Activated T-helper 1 cell treated with anti-CD3 and anti-CD28 coated beads, Interleukin-12 subunit alpha, Interleukin-12 subunit beta, Interleukin-2, Interleukin-4 antibody, amounts not matched to agents 30 ng/mL and 10 ng/mL and 1 ng/mL, durations not matched to agents 14 hours and 24 hours and 36 hours (primary cell): Measurements from ENCODE around the gene GDAP2. TPM values are rescaled to one million over a fixed set of nuclear protein-coding genes. Genes with fewer than 3 reads are reported as not detected.

Experiments
- DNase-seq: peaks from one replicate; pipeline ENCODE4 v3.0.0; 2021; ENCODE audit warnings: low spot score
- H3K27ac Mint-ChIP-seq: one replicate; pipeline ENCODE4 v1.8.0; 2021; ENCODE audit warnings: mild to moderate bottlenecking, mixed read lengths
- H3K27me3 Mint-ChIP-seq: one replicate; pipeline ENCODE4 v1.8.0; 2022; ENCODE audit warnings: mild to moderate bottlenecking, moderate library complexity, mixed read lengths; ENCODE audit not compliant: insufficient read depth
- H3K36me3 Mint-ChIP-seq: one replicate; pipeline ENCODE4 v1.8.0; 2021; ENCODE audit warnings: low read depth, mixed read lengths
- H3K4me1 Mint-ChIP-seq: one replicate; pipeline ENCODE4 v1.8.0; 2021; ENCODE audit warnings: low read depth, mixed read lengths
- H3K4me3 Mint-ChIP-seq: one replicate; pipeline ENCODE4 v1.8.0; 2021; ENCODE audit warnings: mild to moderate bottlenecking, moderate library complexity, mixed read lengths
- H3K9me3 Mint-ChIP-seq: one replicate; pipeline ENCODE4 v1.8.0; 2021; ENCODE audit warnings: mixed read lengths
- intact Hi-C: fragments of 100-400 bp; cut with micrococcal nuclease; formaldehyde crosslinking; loops from one replicate; pipeline ENCODE4 v1.15.1; 2024
- total RNA-seq: library from RNA; stranded (reverse); gene quantifications from 2 replicates; pipeline ENCODE4 v1.2.3, GENCODE V29; 2022

GDAP2 gene
- total RNA-seq, result 21.4 and 29.0 TPM in 2 replicates

GRCh38 chr1:117929343-117930172, at the start of gene GDAP2, which contains the start of gene WDR3:
TSS of gene GDAP2 (minus strand) at chr1:117929621. CDS start at chr1:117920357, 9,264 bp downstream.
TSS of gene WDR3 (plus strand) at chr1:117929739. CDS start at chr1:117933320, 3,581 bp downstream.
- peak within 1 kb of the TSS; percentile 96 for H3K4me3 Mint-ChIP-seq
- DNase-seq, result peak; percentile 96
- no peaks in the 10 kb centered on the region for H3K9me3 Mint-ChIP-seq
- peak within 1 kb of the TSS; percentile 89 for H3K27ac Mint-ChIP-seq
- H3K36me3 Mint-ChIP-seq, result peaks cover 25% of the 10 kb centered on the region
- peaks cover 48% of the 10 kb centered on the region for H3K4me1 Mint-ChIP-seq
- intact Hi-C loops, result loop anchor here (1.0 kb wide), 5 partner anchors 34 to 869 kb away; partner anchors contain the start of genes MAN1A2 and TTF2
- H3K27me3 Mint-ChIP-seq, result no peaks in the 10 kb centered on the region

GRCh38 chr1:117976381-117976780, 47.0 kb upstream of the GDAP2 start:
- DNase-seq, result no peak
- no peak overlapping the region for H3K4me3 Mint-ChIP-seq

GRCh38 chr1:117971777-117972176, 42.4 kb upstream of the GDAP2 start:
- DNase-seq, result no peak
- no peaks in the 10 kb centered on the region for H3K36me3 Mint-ChIP-seq
- no peaks in the 10 kb centered on the region for H3K4me1 Mint-ChIP-seq
- intact Hi-C loops, result no loop called here
- no peak overlapping the region for H3K4me3 Mint-ChIP-seq
- peaks cover 5% of the 10 kb centered on the region for H3K27me3 Mint-ChIP-seq
- H3K9me3 Mint-ChIP-seq, result no peaks in the 10 kb centered on the region
- H3K27ac Mint-ChIP-seq, result no peak overlapping the region

More at GRCh38 chr1:117976381-117976780, 47.0 kb upstream of the GDAP2 start:
- Mint-ChIP-seq H3K4me1 (no peaks in the 10 kb centered on the region), H3K27ac (no peak overlapping the region), H3K27me3 (peaks cover 5% of the 10 kb centered on the region), H3K9me3 (no peaks in the 10 kb centered on the region), H3K36me3 (no peaks in the 10 kb centered on the region)
- intact Hi-C loops, result no loop called here

GRCh38 chr1:117970252-117970651, 40.8 kb upstream of the GDAP2 start:
- Mint-ChIP-seq H3K27me3 (peaks cover 3% of the 10 kb centered on the region), H3K9me3 (no peaks in the 10 kb centered on the region), H3K36me3 (no peaks in the 10 kb centered on the region), H3K4me1 (no peaks in the 10 kb centered on the region), H3K4me3 (no peak overlapping the region), H3K27ac (no peak overlapping the region)
- DNase-seq, result no peak
- intact Hi-C loops, result no loop called here

GRCh38 chr1:117967881-117968280, 38.5 kb upstream of the GDAP2 start:
- H3K27ac Mint-ChIP-seq, result no peak overlapping the region
- intact Hi-C loops, result no loop called here

GRCh38 chr1:117967477-117967876, 38.1 kb upstream of the GDAP2 start:
- no peaks in the 10 kb centered on the region for H3K27me3 Mint-ChIP-seq
- no peak overlapping the region for H3K4me3 Mint-ChIP-seq
- H3K4me1 Mint-ChIP-seq, result peaks cover 13% of the 10 kb centered on the region
- H3K9me3 Mint-ChIP-seq, result no peaks in the 10 kb centered on the region
- H3K36me3 Mint-ChIP-seq, result peaks cover 6% of the 10 kb centered on the region
- H3K27ac Mint-ChIP-seq, result no peak overlapping the region
- DNase-seq, result no peak
- intact Hi-C loops, result no loop called here

More at GRCh38 chr1:117967881-117968280, 38.5 kb upstream of the GDAP2 start:
- Mint-ChIP-seq H3K4me1 (peaks cover 13% of the 10 kb centered on the region), H3K9me3 (no peaks in the 10 kb centered on the region), H3K27me3 (no peaks in the 10 kb centered on the region), H3K36me3 (peaks cover 6% of the 10 kb centered on the region), H3K4me3 (no peak overlapping the region)
- DNase-seq, result no peak

GRCh38 chr1:117964290-117965038, 35.0 kb upstream of the GDAP2 start:
- DNase-seq, result no peak
- H3K4me3 Mint-ChIP-seq, result no peak overlapping the region
- H3K36me3 Mint-ChIP-seq, result peaks cover 14% of the 10 kb centered on the region

GRCh38 chr1:117959364-117959763, 29.9 kb upstream of the GDAP2 start:
- Mint-ChIP-seq H3K36me3 (peaks cover 44% of the 10 kb centered on the region), H3K4me3 (no peak overlapping the region), H3K27me3 (no peaks in the 10 kb centered on the region), H3K4me1 (peaks cover 6% of the 10 kb centered on the region), H3K27ac (no peak overlapping the region), H3K9me3 (no peaks in the 10 kb centered on the region)
- intact Hi-C loops, result no loop called here
- no peak for DNase-seq

More at GRCh38 chr1:117964290-117965038, 35.0 kb upstream of the GDAP2 start:
- intact Hi-C loops, result no loop called here
- peak overlapping the region; percentile 52 for H3K27ac Mint-ChIP-seq
- H3K27me3 Mint-ChIP-seq, result no peaks in the 10 kb centered on the region
- peaks cover 13% of the 10 kb centered on the region for H3K4me1 Mint-ChIP-seq
- no peaks in the 10 kb centered on the region for H3K9me3 Mint-ChIP-seq

GRCh38 chr1:117952386-117952785, 23.0 kb upstream of the GDAP2 start:
- H3K27ac Mint-ChIP-seq, result no peak overlapping the region
- DNase-seq, result no peak
- no peaks in the 10 kb centered on the region for H3K9me3 Mint-ChIP-seq
- H3K27me3 Mint-ChIP-seq, result no peaks in the 10 kb centered on the region
- H3K4me3 Mint-ChIP-seq, result no peak overlapping the region
- intact Hi-C loops, result no loop called here
- H3K36me3 Mint-ChIP-seq, result peaks cover 55% of the 10 kb centered on the region
- H3K4me1 Mint-ChIP-seq, result no peaks in the 10 kb centered on the region

GRCh38 chr1:117942293-117942692, 12.9 kb upstream of the GDAP2 start:
- Mint-ChIP-seq H3K36me3 (peaks cover 70% of the 10 kb centered on the region), H3K27ac (no peak overlapping the region), H3K4me1 (peaks cover 6% of the 10 kb centered on the region), H3K9me3 (no peaks in the 10 kb centered on the region), H3K27me3 (no peaks in the 10 kb centered on the region), H3K4me3 (no peak overlapping the region)
- intact Hi-C loops, result no loop called here
- DNase-seq, result no peak

- H3K9me3 Mint-ChIP-seq, result no peaks in the 10 kb centered on the region
- peaks cover 45% of the 10 kb centered on the region for H3K36me3 Mint-ChIP-seq
- H3K4me1 Mint-ChIP-seq, result peaks cover 35% of the 10 kb centered on the region
- no peak for DNase-seq
- H3K27me3 Mint-ChIP-seq, result no peaks in the 10 kb centered on the region
- no peak overlapping the region for H3K4me3 Mint-ChIP-seq
- intact Hi-C loops, result no loop called here
- no peak overlapping the region for H3K27ac Mint-ChIP-seq
These were observed 4.3 kb upstream of the GDAP2 start for GRCh38 chr1:117933769-117934168.

GRCh38 chr1:117932576-117932975, 3.2 kb upstream of the GDAP2 start:
- H3K9me3 Mint-ChIP-seq, result no peaks in the 10 kb centered on the region
- H3K4me3 Mint-ChIP-seq, result no peak overlapping the region
- intact Hi-C loops, result no loop called here
- H3K27ac Mint-ChIP-seq, result no peak overlapping the region
- no peak for DNase-seq
- peaks cover 41% of the 10 kb centered on the region for H3K4me1 Mint-ChIP-seq
- H3K36me3 Mint-ChIP-seq, result peaks cover 35% of the 10 kb centered on the region
- no peaks in the 10 kb centered on the region for H3K27me3 Mint-ChIP-seq

- Mint-ChIP-seq H3K36me3 (peaks cover 27% of the 10 kb centered on the region), H3K27ac (peak overlapping the region; percentile 89), H3K4me3 (peak overlapping the region; percentile 96), H3K4me1 (peaks cover 50% of the 10 kb centered on the region), H3K27me3 (no peaks in the 10 kb centered on the region), H3K9me3 (no peaks in the 10 kb centered on the region)
- DNase-seq, result no peak
- intact Hi-C loops, result no loop called here
These were observed 1.1 kb upstream of the GDAP2 start for GRCh38 chr1:117930484-117930883.
